HG03457 (cell line): ENCODE measurements around the gene ZRSR2.
A peak's percentile ranks its signal among the peaks of the same experiment; 100 is the strongest.
"Not testable (repeated sequence)": the region's sequence is repeated elsewhere in the genome, so short reads cannot be mapped to it uniquely, and the experiment has no call there.

ENCODE experiments used
- ATAC-seq: cut with Tn5 transposase; IDR thresholded peaks from one replicate; pipeline ENCODE4 v1.9.1; 2021; ENCODE audit warnings: moderate number of reproducible peaks; ENCODE audit not compliant: unreplicated experiment

ZRSR2 gene, protein sequence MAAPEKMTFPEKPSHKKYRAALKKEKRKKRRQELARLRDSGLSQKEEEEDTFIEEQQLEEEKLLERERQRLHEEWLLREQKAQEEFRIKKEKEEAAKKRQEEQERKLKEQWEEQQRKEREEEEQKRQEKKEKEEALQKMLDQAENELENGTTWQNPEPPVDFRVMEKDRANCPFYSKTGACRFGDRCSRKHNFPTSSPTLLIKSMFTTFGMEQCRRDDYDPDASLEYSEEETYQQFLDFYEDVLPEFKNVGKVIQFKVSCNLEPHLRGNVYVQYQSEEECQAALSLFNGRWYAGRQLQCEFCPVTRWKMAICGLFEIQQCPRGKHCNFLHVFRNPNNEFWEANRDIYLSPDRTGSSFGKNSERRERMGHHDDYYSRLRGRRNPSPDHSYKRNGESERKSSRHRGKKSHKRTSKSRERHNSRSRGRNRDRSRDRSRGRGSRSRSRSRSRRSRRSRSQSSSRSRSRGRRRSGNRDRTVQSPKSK

GRCh38 chrX:15789979-15790768 is at the start of gene ZRSR2:
TSS of gene ZRSR2 (plus strand) at chrX:15790484. CDS start at chrX:15790496, 12 bp downstream.
- ATAC-seq, result peak; percentile 88

DNA sequence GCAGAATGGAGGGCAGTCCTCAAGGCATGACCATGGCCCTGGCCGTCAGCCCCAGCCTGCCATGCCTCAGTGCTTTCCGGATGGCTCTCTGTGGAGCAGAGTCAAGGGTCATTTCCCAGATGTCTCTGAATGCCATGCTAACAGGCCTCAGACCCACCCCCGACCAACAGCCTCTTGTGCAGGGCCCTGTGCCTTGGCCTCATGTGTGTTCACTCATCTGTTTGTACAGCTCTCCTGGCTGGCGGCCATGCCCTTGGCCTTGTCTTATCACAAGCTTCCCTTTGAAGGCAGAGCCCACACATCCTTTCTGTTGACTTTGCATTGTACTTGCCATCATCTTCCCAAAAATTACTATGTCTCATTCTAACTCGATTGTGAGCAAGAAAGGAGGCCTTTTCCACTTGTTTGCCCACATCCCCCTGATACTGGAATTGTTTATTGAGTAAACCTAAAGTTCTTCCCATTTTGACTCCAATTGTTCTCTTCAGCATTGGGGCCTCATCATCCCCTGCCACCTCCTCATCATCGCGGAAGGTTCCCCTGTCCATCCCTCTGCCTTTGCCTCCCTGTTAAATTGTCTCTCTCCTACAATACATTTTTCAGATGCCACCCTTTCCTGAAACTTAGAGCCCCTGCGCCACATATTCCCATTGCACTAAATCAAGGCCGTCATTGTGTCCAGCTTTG is 46.0 kb upstream of the ZRSR2 start:
- no peak for ATAC-seq

GRCh38 chrX:15745179-15745578 is 45.1 kb upstream of the ZRSR2 start:
- no peak for ATAC-seq

GRCh38 chrX:15746651-15747050 is 43.6 kb upstream of the ZRSR2 start:
- not testable (repeated sequence) for ATAC-seq

DNA sequence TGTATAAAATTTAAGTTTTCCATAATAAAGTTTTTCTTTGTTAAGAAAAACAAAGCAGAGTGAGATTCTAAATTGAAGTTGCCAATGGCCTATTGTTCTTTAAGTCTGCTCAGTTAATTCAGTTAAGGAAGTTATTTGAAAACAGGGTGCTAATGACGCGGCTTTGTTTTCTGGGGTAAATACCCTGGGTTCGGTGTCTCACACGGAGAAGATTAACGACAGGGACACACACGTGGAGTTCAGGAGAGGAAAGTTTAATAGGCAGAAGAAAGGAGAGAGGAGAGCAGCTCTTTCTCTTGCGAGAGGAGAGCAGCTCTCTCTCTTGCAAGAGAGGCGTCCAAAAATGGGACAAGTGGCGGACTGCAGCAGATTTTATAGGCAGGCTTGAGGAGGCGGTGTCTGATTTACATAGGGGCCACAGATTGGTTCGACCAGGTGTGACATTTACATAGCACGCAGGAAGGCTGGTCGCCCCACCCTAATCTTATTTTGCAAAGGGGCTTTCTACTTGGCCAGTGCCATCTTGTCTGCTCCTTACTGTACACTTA is 42.6 kb upstream of the ZRSR2 start:
- ATAC-seq, result no peak

DNA sequence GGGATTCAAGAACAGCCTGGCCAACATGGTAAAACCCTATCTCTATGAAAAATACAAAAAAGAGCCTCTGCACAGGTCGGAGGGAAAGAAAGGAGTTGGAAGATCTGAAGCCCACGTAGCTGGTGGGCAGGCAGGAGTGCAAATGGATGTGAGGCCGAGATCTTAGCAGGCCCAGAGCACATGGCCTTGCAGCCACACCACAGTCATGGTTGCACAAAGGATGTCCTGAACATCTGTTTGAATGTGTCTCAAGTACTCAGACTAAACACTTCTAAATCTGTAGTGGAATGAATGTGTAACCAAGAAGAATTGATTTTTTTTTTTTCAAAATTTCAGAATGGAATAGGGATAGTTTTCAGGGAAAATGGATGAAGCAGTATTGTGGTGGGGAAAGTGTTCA is 41.4 kb upstream of the ZRSR2 start:
- ATAC-seq, result no peak

GRCh38 chrX:15749642-15750610 is 40.4 kb upstream of the ZRSR2 start:
- peak; percentile 75 for ATAC-seq

GRCh38 chrX:15750611-15751154 is 39.6 kb upstream of the ZRSR2 start:
- ATAC-seq, result no peak

DNA sequence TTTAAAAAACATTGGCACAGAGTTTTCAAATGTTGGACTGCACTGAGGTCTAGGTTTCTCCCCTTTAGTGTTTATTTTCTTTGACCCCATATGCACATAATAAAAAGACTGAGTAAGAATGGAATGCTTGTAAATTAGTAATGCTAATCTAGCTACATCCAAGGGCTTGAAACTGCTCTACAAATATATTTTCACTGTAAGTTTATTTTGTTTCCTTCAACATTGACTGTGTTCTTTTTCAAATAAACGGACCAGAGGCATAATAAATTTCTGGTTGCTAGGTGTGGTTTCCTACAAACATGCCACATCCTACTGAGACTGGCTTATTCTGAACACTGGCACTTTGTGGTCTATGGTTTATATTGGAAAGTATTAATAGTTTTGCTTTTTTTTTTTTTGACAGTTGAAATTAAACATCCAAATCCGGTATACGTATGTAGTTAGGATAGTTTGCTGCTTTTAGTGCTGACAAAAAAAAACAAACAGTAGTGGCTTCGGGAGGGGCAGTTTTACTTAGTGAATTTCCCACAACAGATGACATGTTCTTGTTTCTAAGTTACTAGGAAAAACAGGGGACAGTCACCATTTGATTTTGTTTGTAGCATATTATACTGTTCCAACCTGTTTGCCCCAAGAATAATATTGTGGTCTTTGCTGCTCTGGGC is 39.0 kb upstream of the ZRSR2 start:
- no peak for ATAC-seq

DNA sequence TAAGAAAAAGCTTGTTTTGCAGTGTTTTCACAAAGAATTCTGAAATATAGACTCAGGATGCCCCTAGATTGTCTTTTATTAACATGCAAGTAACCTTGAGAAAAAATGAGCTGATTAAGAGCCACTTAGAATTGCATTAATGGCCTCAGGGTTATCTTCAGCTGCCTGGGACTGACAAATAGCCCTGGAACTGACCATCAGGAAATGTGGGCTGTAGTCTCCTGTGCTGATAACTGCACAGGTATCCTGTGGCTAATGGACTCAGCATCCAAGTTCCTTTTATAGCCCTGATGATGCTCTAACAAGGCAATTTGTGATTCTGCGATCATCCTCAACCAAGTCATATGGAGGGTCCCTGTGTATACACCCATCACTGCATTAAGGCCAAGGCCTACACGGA is 35.2 kb upstream of the ZRSR2 start:
- ATAC-seq, result no peak

DNA sequence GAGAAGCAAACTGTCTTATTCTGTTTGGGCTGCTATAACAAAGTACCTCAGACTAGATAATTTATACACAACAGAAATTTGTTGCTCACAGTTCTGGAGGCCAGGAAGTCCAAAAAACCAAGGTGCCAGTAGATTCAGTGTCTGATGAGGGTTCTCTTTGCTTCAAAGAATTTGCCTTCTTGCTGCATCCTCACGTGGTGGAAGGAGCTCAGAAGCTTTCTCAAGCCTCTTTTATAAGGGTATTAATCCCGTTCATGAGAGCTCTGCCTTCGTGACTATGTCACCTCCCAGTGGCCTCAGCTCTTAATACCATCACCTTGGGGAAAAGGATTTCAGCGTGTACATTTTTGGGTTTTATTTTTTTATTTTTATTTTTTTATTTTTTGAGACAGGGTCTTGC is 32.1 kb upstream of the ZRSR2 start:
- ATAC-seq, result no peak

DNA sequence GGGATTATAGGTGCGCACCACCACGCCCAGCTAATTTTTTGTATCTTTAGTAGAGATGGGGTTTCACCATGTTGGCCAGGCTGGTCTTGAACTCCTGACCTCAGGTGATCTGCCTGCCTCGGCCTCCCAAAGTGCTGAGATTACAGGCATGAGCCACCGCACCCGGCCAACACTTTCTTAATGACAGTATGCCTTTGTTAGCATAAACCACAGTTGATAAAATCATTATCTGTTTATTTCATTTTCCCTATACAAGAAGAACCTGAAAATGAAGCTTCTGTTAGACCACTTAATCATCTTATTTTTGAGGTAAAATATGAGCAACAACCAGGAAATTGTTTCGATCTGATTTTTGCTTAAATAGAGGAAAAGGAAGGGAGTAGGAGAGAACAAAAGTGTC is 30.4 kb upstream of the ZRSR2 start:
- not testable (repeated sequence) for ATAC-seq

DNA sequence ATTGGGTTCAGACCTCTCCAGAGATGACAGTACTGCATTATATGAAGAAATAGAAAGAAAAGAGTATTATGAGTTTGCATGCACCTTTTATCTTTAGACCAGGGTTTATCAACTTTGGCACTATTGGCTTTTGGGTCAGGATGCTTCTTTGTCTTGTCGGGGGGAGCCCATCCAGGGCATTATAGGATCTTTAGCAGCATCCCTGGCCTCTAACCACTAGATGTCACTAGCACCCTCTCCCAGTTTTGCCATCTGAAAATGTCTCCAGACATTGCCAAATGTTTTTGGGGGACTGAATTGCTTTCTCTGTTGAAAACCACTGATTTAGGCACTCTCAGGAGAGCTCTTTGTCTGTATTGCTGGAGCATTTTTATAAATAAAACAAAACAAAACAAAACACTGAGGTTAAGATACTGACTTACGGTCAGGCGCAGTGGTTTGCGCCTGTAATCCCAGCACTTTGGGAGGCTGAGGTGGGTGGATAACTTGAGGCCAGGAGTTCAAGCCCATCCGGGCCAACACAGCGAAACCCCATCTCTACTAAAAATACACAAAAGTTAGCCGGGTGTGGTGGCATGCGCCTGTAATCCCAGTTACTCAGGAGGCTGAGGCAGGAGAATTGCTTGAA is 28.6 kb upstream of the ZRSR2 start:
- ATAC-seq, result no peak

DNA sequence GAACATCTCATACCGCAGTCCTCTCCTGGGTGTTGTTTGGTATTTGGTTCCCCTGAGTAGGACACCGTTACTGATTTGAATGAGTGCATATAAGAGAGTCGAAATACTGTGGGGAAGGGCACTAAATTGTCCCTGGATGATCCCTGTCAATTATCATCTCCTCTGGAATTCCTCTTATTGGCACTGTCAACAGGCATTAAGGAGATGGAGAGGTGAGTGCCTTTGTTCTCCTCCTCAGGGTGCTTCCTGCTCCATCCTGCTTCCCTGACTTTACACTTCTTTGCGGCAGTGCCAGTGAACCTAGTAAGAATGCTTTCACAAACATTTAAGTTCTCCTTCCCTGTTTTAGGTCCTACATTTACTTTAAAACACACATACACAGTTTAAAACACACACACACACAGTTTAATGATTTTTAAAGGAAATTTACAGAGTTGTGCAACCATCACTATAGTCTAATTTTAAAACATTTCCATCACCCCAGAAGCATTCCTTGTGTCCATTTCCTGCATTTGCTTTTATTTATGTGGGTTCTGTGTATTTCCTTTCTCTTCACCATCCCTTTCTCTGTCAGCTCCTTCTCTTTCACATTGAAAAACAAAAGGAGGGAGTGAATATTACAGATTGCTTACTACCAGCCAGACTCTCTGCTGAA is 20.9 kb upstream of the ZRSR2 start:
- ATAC-seq, result no peak

- no peak for ATAC-seq
These were observed 8.2 kb upstream of the ZRSR2 start for GRCh38 chrX:15781961-15782699.

DNA sequence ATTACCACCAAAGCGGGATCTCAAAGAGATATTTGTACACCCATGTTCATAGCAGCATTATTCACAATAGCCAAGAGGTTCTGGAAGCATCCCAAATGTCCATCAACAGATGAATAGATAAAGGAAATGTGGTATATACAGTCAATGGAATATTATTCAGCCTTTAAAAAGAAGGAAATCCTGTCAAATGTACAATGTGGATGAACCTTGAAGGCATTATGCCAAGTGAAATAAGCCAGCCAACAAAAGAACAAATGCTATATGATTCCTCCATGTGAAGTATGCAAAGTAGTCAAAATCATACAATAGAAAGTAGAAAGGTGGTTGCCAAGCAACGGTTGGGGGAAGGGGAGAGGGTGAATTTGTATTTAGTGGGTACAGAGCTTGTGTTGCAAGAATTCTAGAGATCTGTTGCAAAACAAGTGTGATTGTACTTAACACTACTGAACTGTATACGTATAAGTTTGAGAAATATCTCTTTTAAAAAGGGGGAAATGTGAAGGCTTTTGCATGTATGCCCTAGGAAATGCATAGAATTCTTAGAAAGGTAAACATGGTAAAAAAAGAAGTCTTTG is 5.0 kb upstream of the ZRSR2 start:
- ATAC-seq, result no peak

DNA sequence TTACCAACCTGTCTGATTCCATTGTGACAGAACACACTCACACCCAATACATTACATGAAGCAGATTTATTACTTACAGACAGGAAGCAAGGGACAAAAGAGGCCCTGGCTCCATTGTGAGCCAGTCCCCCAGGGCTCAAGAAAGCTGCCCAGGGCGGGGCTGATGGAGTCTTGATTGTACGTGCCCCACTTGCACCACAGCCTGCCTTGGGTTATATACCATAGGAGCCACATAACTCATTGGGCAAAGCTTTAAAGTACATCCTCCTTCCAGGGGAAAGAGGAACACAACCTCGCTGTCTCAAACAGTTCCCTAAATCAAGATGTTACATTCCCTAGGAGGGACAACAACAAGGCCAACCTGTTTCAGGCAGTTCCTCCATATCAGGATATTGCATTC is 3.4 kb upstream of the ZRSR2 start:
- no peak for ATAC-seq
